ENCODE data around the gene EFNB2.
A peak's percentile ranks its signal among the peaks of the same experiment; 100 is the strongest.

EFNB2 gene, protein sequence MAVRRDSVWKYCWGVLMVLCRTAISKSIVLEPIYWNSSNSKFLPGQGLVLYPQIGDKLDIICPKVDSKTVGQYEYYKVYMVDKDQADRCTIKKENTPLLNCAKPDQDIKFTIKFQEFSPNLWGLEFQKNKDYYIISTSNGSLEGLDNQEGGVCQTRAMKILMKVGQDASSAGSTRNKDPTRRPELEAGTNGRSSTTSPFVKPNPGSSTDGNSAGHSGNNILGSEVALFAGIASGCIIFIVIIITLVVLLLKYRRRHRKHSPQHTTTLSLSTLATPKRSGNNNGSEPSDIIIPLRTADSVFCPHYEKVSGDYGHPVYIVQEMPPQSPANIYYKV

DNA sequence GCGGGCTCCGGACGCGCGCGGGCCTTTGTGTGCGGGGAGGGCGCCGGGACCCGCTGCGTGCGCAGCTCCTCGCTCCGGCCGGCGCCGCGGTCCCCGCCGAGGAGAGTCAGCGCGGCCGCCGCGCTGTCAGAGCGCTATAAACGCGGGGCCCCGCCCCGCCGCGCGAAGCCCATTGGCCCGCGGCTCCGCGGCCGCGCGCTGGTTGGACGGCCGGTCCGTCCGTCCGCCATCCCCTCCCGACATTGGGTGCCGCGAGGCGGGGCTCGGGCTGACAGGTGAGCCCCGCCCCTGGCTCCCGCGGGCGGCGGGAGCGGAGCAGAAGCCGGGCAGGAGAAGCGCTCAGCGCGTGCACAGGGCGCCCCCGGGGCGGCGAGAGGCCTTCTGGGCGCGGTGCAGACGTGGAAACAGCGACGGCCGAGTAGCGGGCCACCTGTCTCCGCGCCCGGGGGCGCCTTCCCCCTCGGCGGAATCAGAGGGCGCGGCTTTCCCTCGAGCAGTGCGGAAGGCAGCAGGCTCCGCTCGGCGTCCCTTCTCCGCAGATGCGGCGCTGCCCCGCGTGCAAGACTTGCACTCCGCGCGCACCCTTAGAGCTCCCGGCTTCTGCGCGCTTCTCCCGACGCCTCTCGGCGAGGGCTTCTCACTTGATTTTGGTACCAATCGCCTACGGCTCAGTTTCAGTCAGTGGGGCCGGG lies at the start of gene EFNB2:
TSS of gene EFNB2 (minus strand) at position 111 of the 692 bp plus-strand sequence. CDS start 698 bp downstream, outside the sequence.
- DNase-seq = peak; percentile 89

DNA sequence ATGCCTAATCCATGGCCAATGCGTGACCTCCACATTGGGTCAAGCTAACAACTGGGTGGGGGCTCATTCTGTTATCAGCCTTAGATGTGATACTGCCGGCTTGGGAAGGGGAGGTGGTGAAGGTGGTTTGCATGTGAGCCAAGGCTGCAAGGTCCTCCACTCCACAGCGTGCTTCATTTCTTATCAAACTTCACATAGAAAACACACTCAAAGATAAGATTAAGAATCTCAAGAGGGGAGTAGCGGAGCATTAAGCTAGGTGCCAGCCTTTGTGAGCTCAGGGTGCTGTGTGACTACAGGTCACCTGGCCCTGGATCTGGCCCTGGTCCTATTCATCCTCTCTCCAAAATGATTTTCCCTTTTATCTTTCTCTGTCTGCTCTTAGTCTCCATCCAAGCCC lies 45.8 kb upstream of the EFNB2 start:
- DNase-seq = no peak

DNA sequence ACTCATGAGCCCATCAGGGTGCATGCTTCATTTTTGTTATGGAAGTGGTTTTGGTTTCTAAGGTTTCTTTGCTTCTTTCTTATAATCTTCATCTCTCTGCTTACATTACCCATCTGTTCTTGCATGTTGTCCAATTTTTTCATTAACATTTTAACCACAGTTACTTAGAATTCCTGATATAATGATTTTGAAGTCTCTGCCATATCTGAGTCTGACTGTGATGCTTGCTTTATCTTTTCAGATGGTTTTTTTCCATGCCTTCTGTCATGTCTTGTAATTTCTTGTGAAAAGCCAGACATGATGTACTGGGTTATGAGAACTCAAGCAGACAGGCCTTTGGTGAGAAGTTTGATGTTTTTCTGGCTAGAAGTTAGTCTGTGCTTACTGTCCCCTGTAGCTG lies 40.4 kb upstream of the EFNB2 start:
- DNase-seq = no peak

DNA sequence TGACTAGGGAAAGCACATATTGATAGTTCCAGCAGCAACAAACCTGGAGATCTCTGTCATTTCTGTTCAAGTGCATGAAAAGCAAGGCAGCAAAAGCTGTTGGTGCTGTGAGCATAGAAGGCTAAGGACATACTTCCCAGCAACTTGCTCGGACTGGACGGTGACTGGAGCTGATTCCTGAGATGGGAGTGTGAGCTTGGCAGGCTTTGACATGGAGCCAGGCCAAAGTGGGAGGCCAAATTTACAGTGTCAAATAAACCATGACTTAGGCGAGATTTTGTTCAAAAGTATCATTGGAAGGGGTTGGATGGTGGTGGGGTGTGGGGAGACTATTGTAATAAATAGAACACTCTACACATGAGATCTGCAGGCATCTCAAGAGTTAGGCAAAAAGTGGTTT lies 38.4 kb upstream of the EFNB2 start:
- no peak for DNase-seq

DNA sequence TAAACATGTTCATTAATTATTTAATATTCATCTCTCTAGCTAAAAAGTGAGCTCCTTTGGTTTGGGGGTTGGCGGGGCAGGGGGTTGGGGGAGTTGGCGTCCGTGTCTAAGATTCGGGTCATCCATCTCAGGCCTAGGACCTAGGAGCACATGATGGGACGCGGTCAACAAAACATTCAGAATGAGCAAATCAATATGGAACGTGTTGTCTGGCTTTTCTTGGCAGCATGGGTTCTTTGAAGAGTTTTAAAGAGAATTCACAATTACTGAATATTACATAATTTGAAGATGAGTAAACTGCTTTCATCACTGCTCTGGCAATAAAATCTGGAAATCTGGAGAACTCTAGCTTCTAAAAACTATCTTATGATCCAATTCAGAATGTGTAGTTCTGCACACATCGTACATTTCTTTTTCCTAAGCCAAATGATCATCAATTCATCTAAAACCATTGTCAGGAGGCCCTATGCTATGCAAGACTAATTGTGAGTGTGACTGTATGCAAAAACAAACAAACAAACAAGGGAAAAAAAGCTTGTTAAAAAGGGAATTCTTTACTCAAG lies 37.9 kb upstream of the EFNB2 start:
- no peak for DNase-seq

DNA sequence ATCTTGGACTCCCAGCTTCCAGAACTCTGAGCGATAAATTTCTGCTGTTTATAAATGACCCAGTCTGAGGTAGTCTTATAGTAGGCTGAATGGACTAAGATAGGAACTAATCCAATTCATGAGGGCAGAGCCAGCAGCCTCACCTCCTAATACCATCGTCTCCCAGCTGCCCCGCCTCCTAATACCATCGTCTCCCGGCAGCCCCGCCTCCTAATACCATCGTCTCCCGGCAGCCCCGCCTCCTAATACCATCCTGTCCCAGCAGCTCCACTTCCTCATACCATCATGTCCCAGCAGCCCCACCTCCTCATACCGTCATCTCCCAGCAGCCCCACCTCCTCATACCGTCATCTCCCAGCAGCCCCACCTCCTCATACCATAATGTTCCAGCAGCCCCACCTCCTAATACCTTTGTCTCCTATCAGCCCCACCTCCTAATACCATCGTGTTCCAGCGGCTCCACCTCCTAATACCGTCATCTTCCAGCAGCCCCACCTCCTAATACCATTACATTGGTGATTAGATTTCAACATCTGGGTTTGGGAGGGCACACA lies 34.9 kb upstream of the EFNB2 start:
- peak; percentile 92 for DNase-seq

DNA sequence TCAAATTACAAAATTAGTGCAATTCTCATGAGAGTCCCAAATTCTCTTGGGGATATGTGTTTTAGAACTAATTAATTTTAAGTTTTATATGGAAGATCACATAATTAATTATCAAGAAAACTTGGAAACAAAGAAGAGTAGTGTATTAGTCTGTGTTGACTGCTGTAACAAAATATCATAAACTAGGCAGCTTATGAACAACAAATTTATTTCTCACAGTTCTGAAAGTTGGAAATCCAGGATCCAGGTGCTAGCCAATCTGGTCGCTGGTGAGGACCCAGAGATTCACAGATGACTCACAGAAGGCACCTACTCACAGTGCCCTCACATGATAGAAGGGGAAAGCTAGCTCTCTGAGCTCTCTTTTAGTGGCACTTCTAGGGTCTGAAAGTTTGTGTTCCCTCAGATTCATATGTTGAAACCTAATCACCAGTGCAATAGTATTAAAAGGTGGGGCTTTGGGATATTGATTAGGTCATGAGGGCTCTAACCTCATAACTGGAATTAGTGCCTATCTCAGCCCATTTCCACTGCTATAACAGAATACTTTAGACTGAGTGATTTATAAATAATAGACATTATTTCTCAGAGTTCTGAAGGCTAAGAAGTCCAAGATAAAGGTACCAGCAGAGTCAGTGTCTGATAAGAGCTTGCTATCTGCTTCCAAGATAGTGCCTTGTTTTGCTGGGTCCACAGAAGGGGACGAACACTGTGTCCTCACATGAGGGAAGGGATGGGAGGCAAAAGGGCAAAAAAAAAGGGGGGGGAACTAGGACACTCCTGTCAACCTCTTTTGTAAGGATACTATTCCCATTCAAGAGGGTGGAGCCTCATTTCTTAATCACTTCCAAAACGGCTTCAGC lies 34.0 kb upstream of the EFNB2 start:
- DNase-seq = no peak

DNA sequence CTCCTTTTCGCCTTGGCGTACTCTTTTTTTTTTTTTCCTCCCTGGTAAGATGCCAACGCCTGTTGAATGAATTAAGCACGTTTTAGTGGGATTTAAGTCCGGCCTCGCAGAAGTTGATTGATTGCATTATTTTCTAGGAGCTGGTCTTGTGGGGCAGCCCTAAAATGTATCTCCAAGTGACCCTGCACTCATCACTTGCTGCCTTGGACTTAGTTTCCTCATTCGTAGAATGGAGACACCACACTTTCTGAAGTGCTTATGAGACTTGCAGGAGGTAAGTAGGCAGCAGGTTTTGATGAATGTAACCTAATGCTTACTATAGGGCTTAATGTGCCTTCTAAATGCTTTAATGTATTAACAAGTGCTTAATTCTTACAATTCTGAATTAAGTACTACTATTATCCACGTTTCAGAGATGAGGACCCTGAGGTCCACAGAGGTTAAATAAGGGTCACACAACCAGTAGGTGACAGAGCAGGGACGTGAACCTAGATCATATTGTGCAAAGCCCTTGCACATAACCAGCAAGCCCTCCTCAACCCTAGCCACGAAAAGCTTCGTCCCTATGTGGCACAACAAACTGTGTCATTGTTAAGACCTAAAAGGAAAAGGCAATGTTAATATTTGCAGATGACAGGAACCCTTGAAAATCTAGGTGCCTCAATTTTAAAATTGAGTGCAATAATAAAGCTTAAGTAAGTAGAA lies 33.0 kb upstream of the EFNB2 start:
- DNase-seq = no peak

DNA sequence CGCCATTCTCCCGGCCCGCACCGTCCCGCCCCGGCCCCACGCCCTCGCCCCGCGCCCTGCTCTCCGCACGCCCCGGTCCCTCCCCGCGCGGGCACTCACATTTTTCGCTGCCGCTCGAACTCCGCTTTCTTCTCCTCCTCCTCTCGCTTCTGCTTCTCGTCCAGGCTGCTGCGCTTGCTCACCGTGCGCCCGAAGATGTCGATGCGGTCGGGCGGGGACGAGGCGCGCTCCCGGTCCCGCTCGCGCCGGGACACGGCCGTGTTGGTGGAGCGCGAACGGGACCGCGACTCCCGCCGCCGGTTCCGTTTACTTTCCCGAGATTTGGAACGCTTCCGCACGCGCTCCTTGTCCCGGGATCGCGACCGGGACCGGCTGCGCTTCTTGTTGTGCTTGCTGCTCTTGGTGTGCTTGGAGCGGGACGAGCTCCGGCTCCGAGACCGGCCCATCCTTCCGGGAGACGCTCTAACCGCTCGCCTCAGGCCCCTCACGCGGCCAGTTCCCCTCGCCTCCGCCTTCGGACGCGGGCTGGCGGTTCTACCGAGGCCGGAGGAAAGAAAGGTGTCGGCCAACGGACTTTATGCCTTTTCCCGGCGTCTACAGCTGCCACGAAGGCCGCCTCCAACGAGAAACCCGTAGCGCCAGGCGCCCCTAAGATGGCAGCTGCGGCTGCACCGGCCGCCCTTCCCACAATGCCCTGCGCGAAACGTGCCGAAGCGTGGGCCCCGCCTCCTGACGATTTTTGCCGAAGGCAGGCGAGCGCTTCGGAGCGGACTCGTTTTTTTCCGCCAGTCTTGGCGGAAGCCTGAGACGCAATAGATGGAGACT lies 32.2 kb upstream of the EFNB2 start, which contains the start of gene ARGLU1:
TSS of gene ARGLU1 (minus strand) at position 664 of the 825 bp plus-strand sequence. CDS start at position 446, 218 bp downstream.
- peak; percentile 95 for DNase-seq

DNA sequence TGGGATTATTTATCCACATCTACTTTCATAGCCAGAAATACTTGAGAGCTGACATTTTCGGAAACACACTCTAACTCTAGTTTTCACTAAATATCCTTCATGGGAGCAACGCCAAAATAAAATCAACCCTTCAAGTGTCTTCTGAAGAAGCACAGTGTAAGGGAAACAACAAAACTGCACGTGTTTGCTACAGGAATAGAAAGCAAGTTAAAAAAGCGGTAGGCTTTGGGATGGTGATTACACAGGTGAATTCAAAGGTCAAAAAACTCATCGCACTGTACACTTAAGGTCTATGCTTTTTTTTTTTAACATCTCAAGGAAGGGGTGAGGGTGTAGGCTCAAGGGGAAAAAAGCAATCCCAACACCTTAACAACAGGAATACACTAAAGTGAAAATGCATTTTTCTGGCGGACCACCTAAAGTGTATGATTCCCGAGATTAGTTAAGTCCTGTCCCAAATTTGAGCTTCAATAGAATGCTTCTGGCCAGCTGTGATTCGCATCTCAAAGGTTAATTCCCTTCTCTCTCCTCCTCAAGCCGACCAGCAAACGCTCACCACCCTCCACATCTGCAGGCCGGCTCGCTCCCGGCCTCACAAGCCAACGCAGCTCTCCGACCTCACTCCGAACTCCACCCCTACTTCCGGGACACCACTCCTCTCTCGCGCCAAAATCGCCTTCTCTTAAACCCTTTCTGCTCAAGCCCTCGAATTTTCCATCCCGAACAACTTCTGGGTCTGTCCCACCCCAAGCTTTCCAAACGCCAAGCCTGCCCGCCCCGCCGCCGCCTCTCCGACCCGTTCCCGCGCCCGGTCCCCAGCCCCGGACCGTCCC lies 31.4 kb upstream of the EFNB2 start:
- peak; percentile 35 for DNase-seq

DNA sequence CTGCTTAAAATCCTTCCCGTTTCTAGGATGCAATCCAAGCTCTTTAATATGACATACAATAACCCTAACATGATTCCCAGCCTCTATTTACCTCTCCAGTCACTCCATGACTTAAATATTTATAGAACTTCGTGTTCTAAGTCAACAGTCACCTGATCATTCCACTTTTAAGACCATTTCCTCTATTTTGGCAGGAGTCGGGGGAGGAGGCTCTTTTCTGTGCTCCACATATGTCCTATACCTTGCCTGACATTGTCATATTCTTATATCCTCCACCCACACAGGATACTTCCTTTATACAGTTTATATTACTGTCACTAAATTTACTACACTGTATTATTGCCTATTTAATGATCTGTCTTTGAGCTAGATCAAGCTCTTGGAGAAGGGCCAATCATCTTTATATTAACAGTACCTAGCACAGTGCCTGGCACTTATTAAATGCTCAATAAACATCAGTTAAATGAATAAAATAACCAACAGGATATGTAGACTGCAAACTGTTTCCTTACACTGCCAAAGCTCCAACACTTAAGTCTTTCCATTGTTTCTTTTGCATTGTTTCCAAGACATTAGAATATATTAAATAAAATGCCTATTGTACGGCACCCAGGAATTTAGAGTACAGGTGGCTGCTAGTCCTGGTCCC lies 29.8 kb upstream of the EFNB2 start:
- DNase-seq = no peak

DNA sequence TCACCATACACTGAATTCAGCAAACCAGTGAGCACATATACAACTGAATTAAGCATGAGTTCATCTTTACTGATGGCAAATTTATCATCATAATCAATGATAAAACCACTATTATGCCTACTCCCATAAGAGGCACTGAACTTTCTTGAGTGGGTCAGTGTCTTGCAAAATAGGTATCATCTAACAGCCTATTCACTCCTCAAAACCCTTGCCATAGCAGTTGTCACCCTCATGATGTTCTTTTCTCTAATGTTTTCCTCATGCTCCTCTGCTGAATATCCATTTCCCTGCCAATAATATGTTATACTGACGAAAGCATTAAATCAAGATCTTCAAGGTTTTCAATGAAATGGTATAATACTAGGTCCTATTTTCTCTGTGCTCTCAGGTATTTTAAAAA lies 26.8 kb upstream of the EFNB2 start:
- no peak for DNase-seq

DNA sequence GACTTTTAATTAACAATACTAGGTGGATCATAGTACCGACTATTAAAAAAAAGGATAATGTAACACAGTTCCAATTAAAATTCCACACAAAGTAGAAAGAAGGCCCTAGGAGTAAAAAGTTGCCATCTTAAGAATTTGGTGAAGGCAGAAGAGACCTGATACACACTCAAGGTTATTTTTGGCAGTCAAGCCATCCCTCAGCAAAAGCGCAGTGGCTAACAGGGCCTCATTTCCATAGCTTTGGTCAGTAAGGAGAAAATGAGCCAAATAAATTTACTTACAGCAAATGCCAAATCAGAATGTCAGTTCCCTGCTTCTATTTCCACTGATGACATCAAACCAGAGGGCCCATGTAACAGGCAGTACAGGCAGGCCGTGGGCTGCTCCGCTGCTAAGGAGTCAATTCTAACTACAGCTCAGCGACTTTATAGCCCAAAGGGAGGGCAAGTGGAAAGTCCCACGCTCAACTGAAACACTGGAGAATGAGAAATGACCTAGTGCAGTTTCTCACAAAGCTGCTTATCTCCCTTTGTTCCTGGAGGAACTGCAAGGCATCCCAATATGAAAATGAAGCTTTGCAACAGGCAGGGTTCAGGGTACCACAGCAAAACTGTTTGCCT lies 26.2 kb upstream of the EFNB2 start:
- DNase-seq = peak; percentile 50

DNA sequence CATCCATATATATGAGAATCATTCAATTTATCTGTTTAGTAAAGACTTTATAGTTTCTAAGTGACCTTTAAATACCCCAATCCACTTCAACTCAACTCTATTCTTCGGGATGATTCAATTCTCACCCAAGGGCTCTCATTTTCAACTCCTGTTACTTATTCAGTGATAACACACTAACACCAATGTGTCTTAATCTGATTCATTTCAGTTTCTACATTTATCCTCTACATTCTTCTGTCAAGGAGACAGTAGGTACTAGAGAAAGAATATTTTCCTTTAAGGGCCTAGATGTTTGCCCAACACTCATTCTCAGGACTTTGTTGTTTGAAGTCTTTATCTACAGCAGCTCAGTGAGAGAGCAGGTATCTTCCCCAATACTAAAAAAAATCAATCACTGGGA lies 25.4 kb upstream of the EFNB2 start:
- DNase-seq = no peak

DNA sequence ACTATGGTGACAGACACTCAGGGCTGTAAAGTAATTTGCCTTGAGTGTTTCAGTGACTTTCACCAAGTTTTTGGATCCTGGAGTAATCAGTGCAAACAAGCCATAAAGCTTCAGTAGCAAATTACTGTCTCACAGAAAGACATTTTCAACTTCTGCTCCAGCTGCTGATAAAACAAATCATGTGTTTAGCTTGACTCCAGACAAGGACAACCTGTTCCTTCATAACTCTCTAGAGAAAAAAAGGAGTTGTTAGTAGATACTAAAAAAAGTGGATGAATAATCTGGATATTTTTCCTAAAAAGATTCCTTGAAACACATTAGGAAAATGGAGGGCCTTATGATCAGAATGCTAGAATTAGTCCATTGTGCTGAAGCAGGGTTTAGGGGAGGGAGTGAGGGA lies 23.1 kb upstream of the EFNB2 start:
- no peak for DNase-seq

DNA sequence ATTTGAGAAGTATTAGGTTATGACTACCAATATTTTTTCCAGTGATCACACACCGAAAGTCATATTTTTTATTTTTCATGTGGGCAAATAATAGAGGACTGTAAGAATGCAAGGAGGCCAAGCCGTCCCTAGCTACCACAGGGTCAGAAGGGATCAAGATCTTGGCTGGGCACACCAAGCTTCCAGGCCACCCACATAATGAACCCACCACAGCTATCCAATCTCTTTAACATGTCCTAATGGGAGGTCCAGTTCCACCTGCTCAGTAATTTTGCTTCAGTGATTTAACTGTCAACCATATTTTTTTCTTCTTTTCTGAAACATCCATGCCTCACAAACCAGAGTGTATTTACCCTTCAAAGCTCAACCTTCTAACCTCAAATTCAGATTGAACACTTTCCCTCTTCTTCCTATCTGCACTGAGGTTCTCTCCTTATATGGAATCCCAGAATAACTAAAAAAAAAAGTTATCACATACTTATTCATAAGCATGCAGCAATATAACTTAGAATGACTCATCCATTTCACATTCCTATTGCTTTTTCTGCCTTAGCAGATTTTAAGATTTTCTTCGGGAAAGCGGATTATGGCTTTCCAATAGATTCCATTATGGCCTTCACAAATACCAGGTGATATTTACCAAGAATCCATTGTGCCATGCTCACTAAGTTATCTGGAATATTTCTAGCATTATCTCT lies 20.3 kb upstream of the EFNB2 start:
- no peak for DNase-seq

DNA sequence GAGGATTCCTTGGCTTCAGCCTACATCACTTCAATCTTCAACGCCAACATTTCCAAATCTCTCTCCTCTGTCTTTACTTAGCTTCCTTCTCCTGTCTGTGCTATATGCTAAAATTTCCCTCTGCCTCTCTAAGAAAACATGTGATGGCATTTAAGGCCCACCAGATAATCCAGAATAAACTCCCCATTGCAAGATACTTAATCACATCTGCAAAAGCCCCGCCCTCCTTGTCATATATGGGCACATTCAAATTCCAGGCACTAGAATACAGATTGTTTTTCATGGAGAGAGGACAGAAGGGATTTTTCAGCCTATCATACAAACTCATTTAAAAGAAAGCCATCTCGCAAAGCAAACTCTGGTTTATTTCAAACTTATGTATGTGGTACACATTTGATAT lies 16.3 kb upstream of the EFNB2 start:
- no peak for DNase-seq

DNA sequence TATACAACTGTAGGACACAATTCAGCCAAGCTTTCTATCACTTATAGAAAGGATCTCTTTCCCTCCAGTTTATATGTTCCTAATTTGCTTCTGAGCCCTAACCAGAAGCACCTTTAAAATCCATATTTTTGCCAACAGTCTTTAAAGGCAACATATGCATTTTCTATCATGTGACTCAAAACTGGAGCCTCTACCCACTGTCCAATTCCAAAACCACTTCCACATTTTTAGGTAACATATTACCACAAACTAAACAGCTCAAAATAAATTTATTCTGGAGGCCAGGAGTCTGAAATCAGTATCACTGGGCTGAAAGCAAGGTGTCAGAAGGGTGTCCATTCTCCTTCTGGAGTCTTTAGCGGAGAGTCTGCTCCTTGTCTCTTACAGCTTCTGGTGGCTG lies 15.9 kb upstream of the EFNB2 start:
- DNase-seq = no peak
